GM19240 (cell line): ENCODE results near the gene FBXL5.

Source experiments
- DNase-seq: peaks from one replicate; pipeline ENCODE4 v3.0.0; 2011; ENCODE audit warnings: low spot score; ENCODE audit not compliant: insufficient read length

Gene FBXL5

DNA sequence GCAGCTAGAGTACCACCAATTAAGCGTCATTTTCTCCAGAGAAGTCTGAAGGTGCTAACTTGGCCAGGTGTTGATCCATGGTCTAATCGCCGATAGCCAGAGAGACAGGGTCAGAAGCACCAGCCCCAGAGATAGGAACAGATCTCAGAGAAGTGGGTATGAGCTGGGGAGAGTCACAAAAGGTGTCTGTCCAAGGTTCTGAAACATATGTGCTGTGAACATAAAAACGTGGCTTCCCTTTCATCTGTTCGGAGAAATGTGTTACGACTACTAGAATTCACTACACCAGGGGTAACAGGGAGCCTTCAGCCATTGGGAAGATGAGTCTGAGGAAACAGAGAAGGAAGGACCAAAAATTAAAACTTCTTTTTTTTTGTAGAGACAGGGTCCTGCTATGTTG, 91.3 kb downstream of the FBXL5 start:
- DNase-seq, result no peak

DNA sequence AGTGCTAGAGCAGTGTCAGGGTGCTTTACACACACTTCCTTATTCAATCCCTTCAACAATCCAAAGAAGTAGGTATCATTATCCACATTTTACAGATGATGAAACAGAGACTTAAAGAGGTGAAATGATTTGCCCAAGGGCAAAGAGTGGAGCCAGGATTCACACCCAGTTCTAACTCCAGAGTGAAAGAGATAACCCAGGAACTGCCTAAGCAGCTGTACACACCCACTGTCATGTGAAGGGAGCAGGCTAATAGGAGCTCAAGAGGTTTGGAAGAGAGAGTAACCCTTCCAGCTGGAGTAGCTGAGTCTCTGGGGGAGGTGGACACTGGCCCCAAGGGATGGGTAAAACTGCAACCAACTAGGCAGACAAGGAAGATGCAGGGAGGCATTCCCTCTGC, 92.5 kb downstream of the FBXL5 start:
- no peak for DNase-seq

DNA sequence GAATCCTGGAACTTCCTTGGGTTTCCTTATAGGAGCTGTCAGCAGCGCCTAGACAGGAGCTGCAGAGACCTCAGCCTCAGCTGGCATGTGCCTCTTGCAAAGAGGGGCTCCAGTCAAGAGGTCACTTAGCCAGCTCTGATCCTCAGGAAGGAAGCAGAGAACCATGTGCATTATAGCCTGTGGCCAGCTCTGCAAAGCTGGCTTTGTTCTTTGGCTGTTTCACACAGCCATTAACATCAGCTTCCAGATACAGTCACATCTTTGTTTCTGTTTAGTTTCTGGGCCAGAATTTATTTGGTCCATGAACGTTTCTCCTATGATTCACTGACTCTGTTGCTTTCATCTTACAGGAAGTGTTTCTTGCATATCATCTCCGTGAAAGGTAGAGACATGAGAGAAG, 93.0 kb downstream of the FBXL5 start:
- DNase-seq, result no peak

DNA sequence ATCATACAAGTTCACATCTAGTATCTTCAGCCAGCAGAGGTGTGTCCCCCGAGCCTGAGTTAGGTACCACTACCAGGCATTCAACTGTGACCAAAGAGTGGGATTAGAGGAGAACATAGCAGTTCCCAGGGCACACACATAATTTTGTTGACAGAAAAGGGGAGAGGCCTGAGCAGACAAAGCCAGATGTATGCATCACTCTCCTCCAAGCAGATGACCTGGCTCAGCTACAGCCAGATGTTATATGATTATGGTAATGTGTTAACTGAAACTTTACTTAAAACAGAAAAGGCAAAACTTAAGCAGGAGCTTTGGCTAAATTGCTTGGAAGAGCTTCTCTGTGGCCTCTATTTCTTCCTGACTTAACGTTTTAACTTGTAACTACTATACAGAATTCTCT, 96.6 kb downstream of the FBXL5 start:
- no peak for DNase-seq

DNA sequence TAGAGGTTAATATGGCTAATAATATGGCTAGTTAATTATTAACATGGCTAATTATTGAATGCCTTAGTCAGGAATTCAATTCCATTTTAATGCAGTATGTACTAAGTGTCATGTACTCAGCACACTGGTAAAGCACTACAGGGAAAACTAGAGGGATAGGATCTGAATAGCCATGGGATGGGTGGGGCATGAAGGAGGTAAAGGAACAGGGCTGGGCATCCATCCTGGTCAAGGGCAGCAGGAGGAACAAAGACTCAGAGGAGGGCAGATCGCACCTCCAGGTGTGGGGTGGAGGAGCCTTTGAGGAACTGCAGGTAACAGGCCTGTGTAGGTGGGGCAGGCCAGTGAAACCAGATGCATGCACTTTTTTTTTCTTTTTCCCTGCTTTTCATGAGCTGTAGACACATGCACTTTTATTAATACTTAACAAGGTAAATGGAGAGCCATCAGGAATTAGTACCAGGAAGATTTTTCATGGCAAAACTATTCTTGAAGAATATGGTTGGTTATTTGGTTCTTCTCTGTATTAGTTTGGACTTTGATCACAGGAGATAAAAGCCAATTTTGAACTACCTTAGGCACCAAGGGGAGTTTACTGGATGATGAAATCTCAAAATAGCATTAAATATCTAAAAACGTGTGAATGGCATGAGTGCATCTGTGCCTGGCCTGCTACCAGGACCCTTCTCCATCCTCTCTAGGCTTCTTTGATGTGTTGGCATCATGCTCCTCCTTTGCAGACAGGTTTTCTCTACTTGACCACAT, 97.2 kb downstream of the FBXL5 start:
- no peak for DNase-seq

DNA sequence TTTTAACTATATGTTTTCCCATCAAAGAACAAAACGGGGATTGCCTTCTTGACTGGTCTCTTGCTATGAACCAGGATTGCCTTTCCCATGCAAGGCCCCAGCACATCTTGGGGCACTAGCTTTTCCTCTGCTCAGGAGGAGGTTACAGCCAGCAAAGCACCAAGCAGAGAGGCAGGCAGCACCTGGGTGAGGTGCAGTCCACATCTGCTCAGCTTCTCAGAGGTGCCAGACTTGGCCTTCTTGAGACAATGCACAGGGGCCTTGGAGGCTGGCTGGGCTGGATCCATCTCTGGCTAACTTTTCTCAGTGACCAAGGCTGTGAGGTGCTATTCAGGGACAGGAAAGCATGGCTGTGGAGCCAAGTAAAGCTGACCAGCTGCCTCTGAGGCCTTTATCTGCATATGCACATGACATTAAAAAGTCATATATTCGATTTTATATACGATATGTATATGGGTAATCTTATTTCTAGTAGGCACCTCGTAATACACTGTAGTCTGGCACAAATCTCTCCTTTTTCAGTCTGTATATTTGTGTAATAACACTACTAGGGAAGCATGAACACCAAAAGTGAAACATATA, 98.6 kb downstream of the FBXL5 start:
- DNase-seq, result no peak
